H1 (cell line): ENCODE measurements around the gene PDE4B. TPM values are rescaled to one million over a fixed set of nuclear protein-coding genes. Genes with fewer than 3 reads are reported as not detected.

Source experiments
- CTCF ChIA-PET: fragments of 300-600 bp; sonication (Branson Sonifier 250); formaldehyde crosslinking; loops from one replicate; lab custom pipeline; 2021; ENCODE audit not compliant: partially characterized antibody; lab: Charles Lee
- POLR2A ChIA-PET: fragments of 300-600 bp; sonication (Branson Sonifier 250); formaldehyde crosslinking; loops from one replicate; lab custom pipeline; 2021; ENCODE audit warnings: inconsistent platforms; ENCODE audit not compliant: partially characterized antibody; lab: Charles Lee
- DNase-seq, 2 experiments: peaks; one replicate each; pipeline versions ENCODE4 v3.0.0 to v3.0.0-alpha.2; 2010 to 2022; ENCODE audit warnings: low spot score in 2 of 2, low read depth in 1 of 2, mixed read lengths in 1 of 2
- FAIRE-seq: peaks from 2 replicates; lab custom pipeline; 2011; peaks lifted over from hg19 to GRCh38; lab: Jason Lieb, UNC
- H2AFZ ChIP-seq: 2 replicates; pipeline ENCODE4 v1.8.1; 2012; ENCODE audit warnings: low read length, inconsistent platforms
- H2AK5ac ChIP-seq: 2 replicates; pipeline ENCODE4 v1.6.1; 2013; ENCODE audit warnings: low read depth, low read length
- H2BK120ac ChIP-seq: replicated peaks from 2 replicates; pipeline ENCODE3; 2013; ENCODE audit warnings: low read depth, low read length, inconsistent platforms
- H2BK12ac ChIP-seq: 2 replicates; pipeline ENCODE4 v1.6.1; 2013; ENCODE audit warnings: low read depth, low read length
- H2BK15ac ChIP-seq: 2 replicates; pipeline ENCODE4 v1.6.1; 2013; ENCODE audit warnings: low read length
- H2BK20ac ChIP-seq: 2 replicates; pipeline ENCODE4 v1.6.1; 2013; ENCODE audit warnings: low read length
- H2BK5ac ChIP-seq: 2 replicates; pipeline ENCODE4 v1.6.1; 2013; ENCODE audit warnings: low read depth, low read length
- H3K14ac ChIP-seq: 2 replicates; pipeline ENCODE4 v1.6.1; 2013; ENCODE audit warnings: inconsistent platforms; ENCODE audit not compliant: insufficient read length
- H3K18ac ChIP-seq: 2 replicates; pipeline ENCODE4 v1.6.1; 2013; ENCODE audit warnings: low read length; ENCODE audit errors: extremely low read depth
- H3K23ac ChIP-seq: 2 replicates; pipeline ENCODE4 v1.6.1; 2013; ENCODE audit warnings: inconsistent platforms; ENCODE audit not compliant: insufficient read length
- H3K23me2 ChIP-seq: 2 replicates; pipeline ENCODE4 v1.6.1; 2013; ENCODE audit warnings: low read depth, low read length
- H3K27ac ChIP-seq: 2 replicates; pipeline ENCODE4 v1.6.1; 2011; ENCODE audit warnings: low read depth, low read length, inconsistent platforms
- H3K27me3 ChIP-seq, 4 experiments: replicated peaks in 1 of 4; 1 replicate in 1 of 4; 2 replicates in 3 of 4; pipeline versions ENCODE4 v1.6.1 to v1.8.1; 2011 to 2013; ENCODE audit warnings: low read length in 3 of 4, mild to moderate bottlenecking in 3 of 4, inconsistent platforms in 2 of 4, mixed read lengths in 2 of 4, moderate library complexity in 1 of 4; ENCODE audit not compliant: control insufficient read depth in 3 of 4, insufficient read depth in 3 of 4; ENCODE audit errors: extremely low read depth in 1 of 4
- H3K36me3 ChIP-seq, 4 experiments: 2 replicates each; pipeline versions ENCODE4 v1.6.1 to v1.8.1; 2011 to 2013; ENCODE audit warnings: mild to moderate bottlenecking in 4 of 4, low read length in 3 of 4, moderate library complexity in 2 of 4, control low read depth in 1 of 4, inconsistent platforms in 1 of 4; ENCODE audit not compliant: insufficient read depth in 4 of 4, control insufficient read depth in 2 of 4
- H3K4ac ChIP-seq: replicated peaks from 2 replicates; pipeline ENCODE3; 2013; ENCODE audit warnings: low read length, low read depth, mixed read lengths, inconsistent platforms; ENCODE audit not compliant: insufficient read length
- H3K4me1 ChIP-seq, 4 experiments: replicated peaks in 1 of 4; 1 replicate in 1 of 4; 2 replicates in 3 of 4; pipeline versions ENCODE4 v1.6.1 to v1.8.1; 2011 to 2013; ENCODE audit warnings: low read length in 3 of 4, inconsistent platforms in 2 of 4, mixed read lengths in 1 of 4; ENCODE audit not compliant: insufficient read depth in 4 of 4, control insufficient read depth in 3 of 4
- H3K4me2 ChIP-seq, 2 experiments: 2 replicates each; pipeline versions ENCODE4 v1.6.1 to v1.8.1; 2011 to 2013; ENCODE audit warnings: low read depth in 2 of 2, low read length in 2 of 2, control low read depth in 1 of 2, inconsistent platforms in 1 of 2, mild to moderate bottlenecking in 1 of 2; ENCODE audit not compliant: insufficient read depth in 1 of 2
- H3K4me3 ChIP-seq, 4 experiments: fragments of 200-600, 300-600 bp in 1 of 4; sonication (generic), shearing (Covaris generic), sonication (Bioruptor Twin) in 1 of 4; 2 replicates each; pipeline versions ENCODE4 v1.5.1 to v1.8.1; 2011 to 2016; ENCODE audit warnings: low read length in 4 of 4, low read depth in 3 of 4, control low read depth in 2 of 4, inconsistent platforms in 2 of 4, mild to moderate bottlenecking in 2 of 4, mixed read lengths in 1 of 4, moderate library complexity in 1 of 4; ENCODE audit not compliant: insufficient read depth in 2 of 4; ENCODE audit errors: extremely low read depth in 1 of 4
- H3K56ac ChIP-seq: replicated peaks from 2 replicates; pipeline ENCODE3; 2013; ENCODE audit warnings: low read depth, mild to moderate bottlenecking, mixed read lengths, low read length, inconsistent platforms; ENCODE audit not compliant: insufficient read length
- H3K79me1 ChIP-seq: 2 replicates; pipeline ENCODE4 v1.6.1; 2013; ENCODE audit warnings: low read depth, low read length, control low read depth
- H3K79me2 ChIP-seq, 2 experiments: 2 replicates each; pipeline versions ENCODE4 v1.6.1 to v1.8.1; 2012 to 2013; ENCODE audit warnings: low read length in 2 of 2, mild to moderate bottlenecking in 2 of 2, inconsistent platforms in 1 of 2; ENCODE audit not compliant: insufficient read depth in 2 of 2, control insufficient read depth in 1 of 2
- H3K9ac ChIP-seq, 4 experiments: replicated peaks in 1 of 4; 1 replicate in 1 of 4; 2 replicates in 3 of 4; pipeline versions ENCODE4 v1.6.1 to v1.8.1; 2011 to 2013; ENCODE audit warnings: low read depth in 3 of 4, low read length in 3 of 4, control low read depth in 2 of 4, mild to moderate bottlenecking in 2 of 4, moderate library complexity in 2 of 4, inconsistent platforms in 1 of 4; ENCODE audit errors: extremely low read depth in 1 of 4
- H3K9me3 ChIP-seq, 2 experiments: 2 replicates each; pipeline versions ENCODE4 v1.6.1 to v1.8.1; 2012 to 2013; ENCODE audit warnings: mild to moderate bottlenecking in 2 of 2, moderate library complexity in 2 of 2, control low read depth in 1 of 2, inconsistent platforms in 1 of 2, low read depth in 1 of 2, low read length in 1 of 2, mixed read lengths in 1 of 2; ENCODE audit not compliant: insufficient read depth in 2 of 2
- H4K20me1 ChIP-seq, 2 experiments: replicated peaks in 1 of 2; 2 replicates each; pipeline versions ENCODE3 to v1.8.1; 2011 to 2013; ENCODE audit warnings: inconsistent platforms in 2 of 2, low read length in 2 of 2, mild to moderate bottlenecking in 1 of 2; ENCODE audit not compliant: insufficient read depth in 2 of 2, control insufficient read depth in 1 of 2
- H4K5ac ChIP-seq: 2 replicates; pipeline ENCODE4 v1.6.1; 2013; ENCODE audit warnings: low read length, low read depth, mixed read lengths, inconsistent platforms; ENCODE audit not compliant: insufficient read length
- H4K8ac ChIP-seq: 2 replicates; pipeline ENCODE4 v1.8.0; 2013; ENCODE audit warnings: mild to moderate bottlenecking, moderate library complexity, low read length, inconsistent platforms; ENCODE audit not compliant: insufficient read depth; ENCODE audit errors: extremely low read depth
- H4K91ac ChIP-seq: replicated peaks from 2 replicates; pipeline ENCODE3; 2013; ENCODE audit warnings: low read length, mixed read lengths, inconsistent platforms; ENCODE audit not compliant: insufficient read length
- BRCA1 ChIP-seq: IDR thresholded peaks from 2 replicates; pipeline ENCODE4 v1.6.1; 2012; ENCODE audit warnings: low read depth, low read length, improper control_type of control experiment
- CTBP2 ChIP-seq: IDR thresholded peaks from 2 replicates; pipeline ENCODE4 v1.7.0; 2011; ENCODE audit warnings: borderline replicate concordance, mild to moderate bottlenecking, moderate library complexity, mixed read lengths, low read length; ENCODE audit not compliant: insufficient read depth, insufficient read length
- CTCF ChIP-seq, 3 experiments: IDR thresholded peaks; 1 replicate in 2 of 3; 2 replicates in 1 of 3; pipeline versions ENCODE4 v1.5.1 to v1.6.1; 2011; ENCODE audit warnings: low read length in 3 of 3, mild to moderate bottlenecking in 3 of 3, inconsistent platforms in 2 of 3, low read depth in 1 of 3, moderate library complexity in 1 of 3; ENCODE audit not compliant: insufficient read depth in 1 of 3; ENCODE audit errors: control extremely low read depth in 1 of 3
- EZH2 ChIP-seq: fragments of 200-600 bp; sonication (generic); IDR thresholded peaks from 2 replicates; pipeline ENCODE4 v1.7.1; 2012; ENCODE audit warnings: low read depth, mild to moderate bottlenecking, moderate library complexity, low read length, inconsistent platforms; ENCODE audit not compliant: severe bottlenecking
- JUN ChIP-seq: IDR thresholded peaks from 2 replicates; pipeline ENCODE4 v1.6.1; 2011; ENCODE audit warnings: low read depth, mild to moderate bottlenecking, improper control_type of control experiment, low read length
- MAFK ChIP-seq: IDR thresholded peaks from 2 replicates; pipeline ENCODE4 v1.6.1; 2012; ENCODE audit warnings: low read depth, mild to moderate bottlenecking, improper control_type of control experiment, low read length
- PHF8 ChIP-seq: fragments of 200-600 bp; sonication (generic); conservative IDR thresholded peaks from 2 replicates; pipeline ENCODE4 v1.7.1; 2012; ENCODE audit warnings: low read depth, mild to moderate bottlenecking, inconsistent platforms, low read length, moderate library complexity
- POLR2A ChIP-seq, 2 experiments: IDR thresholded peaks; 1 replicate in 1 of 2; 2 replicates in 1 of 2; pipeline ENCODE4 v1.6.1; 2011; ENCODE audit warnings: low read depth in 2 of 2, low read length in 2 of 2, mild to moderate bottlenecking in 2 of 2; ENCODE audit errors: control extremely low read depth in 1 of 2
- POU5F1 ChIP-seq: IDR thresholded peaks from 2 replicates; pipeline ENCODE4 v1.6.1; 2011; ENCODE audit warnings: low read depth, mild to moderate bottlenecking, low read length, moderate library complexity
- RFX5 ChIP-seq: IDR thresholded peaks from 2 replicates; pipeline ENCODE4 v1.6.1; 2011; ENCODE audit warnings: low read depth, low read length, improper control_type of control experiment, borderline replicate concordance
- SIRT6 ChIP-seq: IDR thresholded peaks from one replicate; pipeline ENCODE4 v1.7.1; 2012; ENCODE audit warnings: low read length, inconsistent platforms
- SP2 ChIP-seq: IDR thresholded peaks from 2 replicates; pipeline ENCODE4 v1.6.1; 2012; ENCODE audit warnings: mild to moderate bottlenecking, low read length, inconsistent platforms
- SUZ12 ChIP-seq: fragments of 200-600 bp; sonication (generic); IDR thresholded peaks from 2 replicates; pipeline ENCODE4 v1.6.1; 2012; ENCODE audit warnings: mild to moderate bottlenecking, inconsistent platforms, low read length, moderate library complexity, mixed read lengths
- WGBS, 2 experiments: shearing (Covaris generic) in 1 of 2; methylation state at CpG; one replicate each; pipeline versions ENCODE4 v1.1.6 to v1.1.7; 2013 to 2015; ENCODE audit warnings: low lambda C conversion rate in 2 of 2, mixed read lengths in 2 of 2, inconsistent platforms in 1 of 2, low coverage in 1 of 2, missing lambda C conversion rate in 1 of 2; ENCODE audit not compliant: insufficient replicate concordance in 2 of 2, insufficient coverage in 1 of 2, insufficient read length in 1 of 2; ENCODE audit errors: extremely low coverage in 1 of 2, missing lambda C conversion rate in 1 of 2; 5-methylcytosine and 5-hydroxymethylcytosine counted together
- polyA plus RNA-seq, 7 experiments: library from polyadenylated mRNA; depleted of rRNA in 3 of 7; stranded (reverse) in 5 of 7; unstranded in 2 of 7; fragments of >200 nt in 5 of 7; fragments of 200-250 nt in 2 of 7; gene quantifications; 1 replicate in 5 of 7; 2 replicates in 1 of 7; 4 replicates in 1 of 7; pipeline versions ENCODE4 v1.2.1 to v1.2.3, GENCODE V29; 2011 to 2013; ENCODE audit warnings: missing spikeins in 2 of 7, mixed read lengths in 2 of 7
- total RNA-seq: library from RNA; stranded (reverse); fragmentation: NEBNext Ultra II Directional; extraction: Animal tissue kit (Norgen Biotek cat#: 25700); gene quantifications from 2 replicates; pipeline ENCODE4 v1.2.1, GENCODE V29; 2021

PDE4B gene
- total and polyA plus RNA-seq, 2 of the 8 experiments (the other 6 are each of a cell fraction or from before 2014, with no cell fraction given) = 5.0 to 15.1 TPM

GRCh38 chr1:66043186-66043585 is 250.5 kb downstream of the PDE4B start:
- H2AK5ac ChIP-seq = no peak overlapping the region
- no peak overlapping the region for H2BK5ac ChIP-seq
- no peak overlapping the region for H3K4me3 ChIP-seq
- no peak overlapping the region for H3K4me2 ChIP-seq
- ChIA-PET POLR2A (no interaction called here), CTCF (interaction anchor here (0.6 to 1.5 kb wide), 2 partner anchors 9 to 199 kb away, joined by 4 to 6 read pairs; no protein-coding TSS in a partner anchor)
- H3K4me1 ChIP-seq = no peaks in the 10 kb centered on the region
- H3K18ac ChIP-seq = no peak overlapping the region
- no peak overlapping the region for H2BK120ac ChIP-seq
- H3K9ac ChIP-seq = no peak overlapping the region
- no peaks in the 10 kb centered on the region for H3K23me2 ChIP-seq
- no peaks in the 10 kb centered on the region for H3K27me3 ChIP-seq
- 93% methylated on average over 1 of the region's 1 CpG; no CpG with 5 or more reads in 1 of the 2 experiments for WGBS, 2 experiments
- no peak overlapping the region for H3K14ac ChIP-seq
- H3K4ac ChIP-seq = no peak overlapping the region
- no peak overlapping the region for H2AFZ ChIP-seq
- H4K8ac ChIP-seq = no peak overlapping the region
- H3K79me1 ChIP-seq = no peaks in the 10 kb centered on the region
- no peaks in the 10 kb centered on the region for H3K9me3 ChIP-seq
- no peak overlapping the region for H4K5ac ChIP-seq
- no peak for DNase-seq
- H3K23ac ChIP-seq = no peak overlapping the region
- no peaks in the 10 kb centered on the region for H4K20me1 ChIP-seq
- no peaks in the 10 kb centered on the region for H3K36me3 ChIP-seq
- no peak overlapping the region for H2BK20ac ChIP-seq
- H2BK12ac ChIP-seq = no peak overlapping the region
- no peak overlapping the region for H4K91ac ChIP-seq
- H3K79me2 ChIP-seq = no peaks in the 10 kb centered on the region
- FAIRE-seq = no peak
- H2BK15ac ChIP-seq = no peak overlapping the region
- H3K27ac ChIP-seq = no peak overlapping the region
- no peak overlapping the region for H3K56ac ChIP-seq
- TF ChIP-seq RFX5 = no peak
- TF ChIP-seq POU5F1 = no peak
- no peak for TF ChIP-seq SUZ12
- TF ChIP-seq SIRT6 = no peak
- no peak for TF ChIP-seq JUN
- TF ChIP-seq EZH2 = no peak
- TF ChIP-seq PHF8 = no peak
- TF ChIP-seq CTCF (IDR thresholded peaks at IDR 0.05; ENCODE audit: control extremely low read depth in 1 of 3, insufficient read depth in 1 of 3, low read depth in 1 of 3, low read length in 3 of 3) = no peak
- TF ChIP-seq SP2 = no peak
- TF ChIP-seq MAFK = no peak
- no peak for TF ChIP-seq CTBP2
- TF ChIP-seq BRCA1 = no peak
- TF ChIP-seq POLR2A (IDR thresholded peaks at IDR 0.05; ENCODE audit: control extremely low read depth in 1 of 2, low read depth in 2 of 2, low read length in 2 of 2) = no peak
